Transverse colon (tissue), 4 donors: ENCODE measurements around the gene TLE5. TPM values are rescaled to one million over a fixed set of nuclear protein-coding genes. Genes with fewer than 3 reads are reported as not detected.

ENCODE experiments used
- DNase-seq: peaks from one replicate; pipeline ENCODE4 v3.0.0-alpha.2; 2019
- H3K27ac ChIP-seq, 4 donors: fragments of 200-600 bp; sonication (generic); 2 replicates each; pipeline ENCODE4 v1.5.1; 2016 to 2018; ENCODE audit warnings: inconsistent platforms in 4 of 4
- H3K27me3 ChIP-seq: fragments of 200-600 bp; sonication (generic); 2 replicates; pipeline ENCODE4 v1.5.1; 2017; ENCODE audit warnings: inconsistent platforms
- H3K36me3 ChIP-seq, 4 donors: fragments of 200-600 bp; sonication (generic); 2 replicates each; pipeline ENCODE4 v1.5.1; 2017 to 2019; ENCODE audit warnings: inconsistent platforms in 4 of 4
- H3K4me1 ChIP-seq, 4 donors: fragments of 200-600 bp; sonication (generic); 2 replicates each; pipeline ENCODE4 v1.5.1; 2017 to 2020; ENCODE audit warnings: inconsistent platforms in 4 of 4
- H3K4me3 ChIP-seq, 4 donors: fragments of 200-600 bp; sonication (generic); 1 replicate in 1 of 4; 2 replicates in 3 of 4; pipeline versions ENCODE4 v1.5.1 to v1.6.1; 2017 to 2019; ENCODE audit warnings: inconsistent platforms in 4 of 4
- H3K9me3 ChIP-seq, 2 donors: fragments of 200-600 bp; sonication (generic); 2 replicates each; pipeline ENCODE4 v1.5.1; 2017 to 2019; ENCODE audit warnings: inconsistent platforms in 2 of 2
- EP300 ChIP-seq: sonication (generic); formaldehyde crosslinking; IDR thresholded peaks from one replicate; pipeline ENCODE4 v1.6.1; 2017; ENCODE audit warnings: antibody characterized with exemption, low read depth
- POLR2A ChIP-seq: fragments of 450-650 bp; IDR thresholded peaks from one replicate; pipeline ENCODE4 v1.6.1; 2016; ENCODE audit warnings: antibody characterized with exemption, mild to moderate bottlenecking, moderate library complexity
- POLR2AphosphoS5 ChIP-seq, 3 donors: sonication (generic); formaldehyde crosslinking; IDR thresholded peaks; one replicate each; pipeline ENCODE4 v1.6.1; 2016; ENCODE audit warnings: antibody characterized with exemption in 3 of 3
- WGBS, 2 donors: methylation state at CpG; one replicate each; pipeline ENCODE4 v1.1.5; 2018; ENCODE audit warnings: low coverage in 1 of 2; 5-methylcytosine and 5-hydroxymethylcytosine counted together
- in situ Hi-C, 4 donors: fragments of 200-750 bp; cut with MboI; loops; one replicate each; pipeline versions ENCODE4 v1.15.0 to v1.15.1; 2017; ENCODE audit warnings: low sequenced_read_pairs in 3 of 4, low pct_ligation_motif_present in 1 of 4, low pct_unique_long_range_greater_than_20kb in 1 of 4
- intact Hi-C: fragments of 100-400 bp; cut with DNase I; formaldehyde crosslinking; loops from one replicate; pipeline ENCODE4 v1.15.1; 2023; ENCODE audit warnings: low total_unique reads
- total RNA-seq, 4 donors: library from RNA; depleted of rRNA; stranded (reverse); fragments of >200 nt; gene quantifications; one replicate each; pipeline ENCODE4 v1.1.0, GENCODE V29; 2016
- TF ChIP-seq, protein P1 (sequence below), 5 experiments: fragments of 200-600 bp in 3 of 5; fragments of 450-650 bp in 2 of 5; sonication (generic) in 3 of 5; IDR thresholded peaks; 1 replicate in 2 of 5; 2 replicates in 3 of 5; pipeline ENCODE4 v1.5.1; 2016 to 2017; ENCODE audit warnings: antibody characterized with exemption in 5 of 5, inconsistent platforms in 3 of 5, mild to moderate bottlenecking in 2 of 5, moderate library complexity in 1 of 5

Gene TLE5
- total RNA-seq, 4 donors from 2014 or later, result 307 to 561 (median 400) TPM

DNA sequence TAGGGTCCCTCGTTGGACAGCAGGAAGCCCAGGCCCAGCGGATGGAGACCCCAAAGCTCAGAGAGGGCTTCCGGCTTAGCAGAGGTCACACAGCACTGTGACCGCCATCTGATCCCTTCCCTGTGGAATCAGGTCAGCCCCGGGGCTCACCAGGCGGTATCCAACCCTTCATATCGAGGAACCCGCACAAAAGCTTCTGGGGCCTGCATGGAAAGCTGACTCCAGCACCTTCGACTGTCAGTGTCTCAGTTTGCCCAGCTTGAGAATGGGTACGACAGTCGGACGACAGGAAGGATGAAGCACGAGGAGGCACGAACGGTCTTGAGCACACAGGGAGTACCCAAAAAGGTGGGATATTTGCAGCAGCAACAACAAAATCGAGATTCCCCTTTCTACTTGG is 2.6 kb downstream of the TLE5 start:
- DNase-seq, result no peak
- Histone ChIP-seq H3K4me3 (no peak overlapping the region), H3K4me1 (peaks cover 35 to 70% (median 50%) of the 10 kb centered on the region in 4 donors), H3K27ac (peak overlapping the region in 3 of 4 donors; percentile 95 to 99 (median 96)), H3K27me3 (no peaks in the 10 kb centered on the region), H3K9me3 (no peaks in the 10 kb centered on the region), H3K36me3 (peaks cover 0 to 24% (median 7%) of the 10 kb centered on the region in 4 donors)
- WGBS, 2 donors, result 88% methylated on average over 16 of the region's 16 CpGs; no CpG with 5 or more reads in 1 of the 2 donors
- no peak for TF ChIP-seq POLR2AphosphoS5 (IDR thresholded peaks at IDR 0.05)
- TF ChIP-seq POLR2A, result no peak
- no peak for TF ChIP-seq EP300
- TF ChIP-seq, protein P1, sequence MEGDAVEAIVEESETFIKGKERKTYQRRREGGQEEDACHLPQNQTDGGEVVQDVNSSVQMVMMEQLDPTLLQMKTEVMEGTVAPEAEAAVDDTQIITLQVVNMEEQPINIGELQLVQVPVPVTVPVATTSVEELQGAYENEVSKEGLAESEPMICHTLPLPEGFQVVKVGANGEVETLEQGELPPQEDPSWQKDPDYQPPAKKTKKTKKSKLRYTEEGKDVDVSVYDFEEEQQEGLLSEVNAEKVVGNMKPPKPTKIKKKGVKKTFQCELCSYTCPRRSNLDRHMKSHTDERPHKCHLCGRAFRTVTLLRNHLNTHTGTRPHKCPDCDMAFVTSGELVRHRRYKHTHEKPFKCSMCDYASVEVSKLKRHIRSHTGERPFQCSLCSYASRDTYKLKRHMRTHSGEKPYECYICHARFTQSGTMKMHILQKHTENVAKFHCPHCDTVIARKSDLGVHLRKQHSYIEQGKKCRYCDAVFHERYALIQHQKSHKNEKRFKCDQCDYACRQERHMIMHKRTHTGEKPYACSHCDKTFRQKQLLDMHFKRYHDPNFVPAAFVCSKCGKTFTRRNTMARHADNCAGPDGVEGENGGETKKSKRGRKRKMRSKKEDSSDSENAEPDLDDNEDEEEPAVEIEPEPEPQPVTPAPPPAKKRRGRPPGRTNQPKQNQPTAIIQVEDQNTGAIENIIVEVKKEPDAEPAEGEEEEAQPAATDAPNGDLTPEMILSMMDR (IDR thresholded peaks at IDR 0.05), result no peak
- in situ Hi-C loops (loop anchor here in 1 of 4 donors (10.0 kb wide), 1 partner anchor 105 kb away; no protein-coding TSS in a partner anchor), intact Hi-C loops (loop anchor here (5.0 kb wide), 1 partner anchor 82 kb away; the partner anchor contains the start of gene TLE6)

DNA sequence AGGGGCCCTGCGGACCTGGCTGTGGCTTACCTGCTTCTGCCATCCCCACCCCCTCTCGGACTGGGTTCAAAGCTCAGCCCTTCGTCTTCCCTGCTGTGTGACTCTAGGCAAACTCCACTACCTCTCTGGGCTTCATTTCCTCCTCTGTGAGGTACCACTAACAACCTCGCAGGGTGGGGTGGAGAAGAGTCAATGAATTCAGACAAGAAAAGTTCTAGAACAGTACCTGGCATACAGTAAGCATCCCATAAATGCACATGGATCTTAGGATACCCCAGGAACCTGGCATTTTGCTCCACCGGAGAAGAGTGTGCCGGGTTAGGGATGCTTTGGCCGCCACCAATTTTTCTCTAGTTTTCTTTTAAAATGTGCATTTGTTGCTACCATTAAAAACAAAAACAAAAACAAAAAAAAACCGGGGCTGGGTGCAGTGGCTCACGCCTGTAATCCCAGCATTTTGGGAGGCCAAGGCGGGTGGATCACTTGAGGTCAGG is 3.4 kb downstream of the TLE5 start:
- Histone ChIP-seq H3K36me3 (peaks cover 0 to 25% (median 8%) of the 10 kb centered on the region in 4 donors), H3K9me3 (no peaks in the 10 kb centered on the region), H3K27me3 (no peaks in the 10 kb centered on the region), H3K4me1 (peaks cover 35 to 70% (median 50%) of the 10 kb centered on the region in 4 donors), H3K27ac (peak overlapping the region; percentile 70 to 95 (median 72)), H3K4me3 (no peak overlapping the region)
- intact Hi-C loops (no loop called here), in situ Hi-C loops (no loop called here)
- TF ChIP-seq EP300, result no peak
- TF ChIP-seq, protein P1 (IDR thresholded peaks at IDR 0.05), result no peak
- no peak for TF ChIP-seq POLR2A
- no peak for TF ChIP-seq POLR2AphosphoS5 (IDR thresholded peaks at IDR 0.05)
- 89 to 91% methylated on average over 6 to 10 of the region's 10 CpGs for WGBS, 2 donors
- no peak for DNase-seq

DNA sequence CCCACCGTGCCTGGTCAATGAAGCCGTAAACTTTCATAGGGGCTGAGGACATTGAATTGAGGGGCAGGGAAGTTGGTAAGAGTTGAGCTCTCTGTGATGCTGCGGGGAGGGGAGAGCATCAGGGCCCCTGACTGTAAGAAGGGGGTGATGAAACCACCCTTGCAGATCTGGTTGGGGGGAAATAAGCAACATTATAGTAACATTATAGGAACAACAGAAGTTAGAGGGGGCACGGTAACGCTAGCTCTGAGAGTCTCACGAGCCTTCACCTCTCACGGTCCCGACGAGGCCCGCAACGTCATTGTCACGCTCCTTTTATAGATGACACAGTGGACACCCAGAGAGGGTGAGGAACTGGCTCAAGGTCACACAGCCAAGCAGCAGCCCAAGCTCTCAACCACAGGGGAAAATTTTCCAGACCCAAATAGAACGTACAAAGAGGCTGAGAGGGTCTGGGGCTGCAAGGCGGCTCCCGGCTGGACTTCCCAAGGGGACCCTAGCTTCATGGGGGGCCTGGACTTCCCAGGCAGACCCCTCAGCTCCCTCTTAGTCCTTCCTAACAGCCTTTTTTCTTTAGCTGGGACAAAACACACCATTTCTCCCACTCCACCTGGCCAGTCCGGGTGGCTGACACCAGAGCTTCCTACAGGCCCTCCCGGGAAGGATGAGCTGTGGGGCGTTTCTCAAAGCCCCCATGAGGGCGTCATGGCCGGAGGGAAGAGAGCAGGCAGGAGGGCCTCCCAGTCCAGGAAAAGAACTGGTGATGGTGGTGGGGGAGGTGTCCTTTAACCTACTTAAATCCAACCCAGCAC is 4.1 kb downstream of the TLE5 start:
- peak overlapping the region; percentile 70 to 87 (median 72) for H3K27ac ChIP-seq
- DNase-seq, result no peak
- H3K36me3 ChIP-seq, result peaks cover 0 to 25% (median 9%) of the 10 kb centered on the region in 4 donors
- H3K27me3 ChIP-seq, result no peaks in the 10 kb centered on the region
- no peaks in the 10 kb centered on the region for H3K9me3 ChIP-seq
- H3K4me3 ChIP-seq, result no peak overlapping the region
- in situ Hi-C loops (no loop called here), intact Hi-C loops (no loop called here)
- 81 to 88% methylated on average over 8 to 20 of the region's 20 CpGs for WGBS, 2 donors
- TF ChIP-seq POLR2AphosphoS5 (IDR thresholded peaks at IDR 0.05), result no peak
- TF ChIP-seq POLR2A, result no peak
- no peak for TF ChIP-seq EP300
- TF ChIP-seq, protein P1 (IDR thresholded peaks at IDR 0.05), result no peak
- peaks cover 35 to 66% (median 49%) of the 10 kb centered on the region in 4 donors for H3K4me1 ChIP-seq

DNA sequence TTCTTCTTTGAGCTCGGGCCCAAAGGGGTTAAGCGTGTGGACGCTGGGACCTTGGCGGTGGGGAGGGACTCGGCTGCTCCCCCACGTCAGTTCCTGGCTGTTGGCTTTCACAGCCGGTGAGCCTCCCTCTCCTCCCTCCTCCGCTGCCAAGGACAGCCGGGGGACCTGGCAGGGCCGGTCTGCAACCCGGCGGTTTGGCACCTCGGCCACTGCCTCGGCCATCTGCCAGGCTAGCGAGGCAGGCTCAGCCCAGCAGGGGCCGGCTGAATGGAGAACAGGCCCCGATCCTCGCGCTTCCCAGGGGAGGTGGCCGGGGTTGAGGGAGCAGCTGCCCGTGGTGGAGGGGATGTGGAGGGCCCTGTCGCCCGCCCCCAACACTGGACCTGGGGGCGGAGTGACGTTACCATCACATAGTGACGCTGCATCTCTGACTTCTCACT is 5.0 kb downstream of the TLE5 start:
- Histone ChIP-seq H3K4me3 (no peak overlapping the region), H3K27ac (peak overlapping the region; percentile 70 to 87 (median 72)), H3K4me1 (peaks cover 28 to 60% (median 46%) of the 10 kb centered on the region in 4 donors), H3K9me3 (no peaks in the 10 kb centered on the region), H3K27me3 (no peaks in the 10 kb centered on the region), H3K36me3 (peaks cover 0 to 25% (median 9%) of the 10 kb centered on the region in 4 donors)
- intact Hi-C loops, result no loop called here
- WGBS, 2 donors, result 48% methylated on average over 9 of the region's 26 CpGs; no CpG with 5 or more reads in 1 of the 2 donors
- no peak for TF ChIP-seq POLR2A
- TF ChIP-seq, protein P1 (IDR thresholded peaks at IDR 0.05), result peak in 1 of 5 experiments; percentile 20
- no peak for TF ChIP-seq EP300
- TF ChIP-seq POLR2AphosphoS5 (IDR thresholded peaks at IDR 0.05), result peak; percentile 47 to 66 (median 50)
- in situ Hi-C loops, result no loop called here
- DNase-seq, result peak; percentile 73
